Limb (tissue), 2 donors: Measurements from ENCODE around the gene TMEM41B.
A peak's percentile ranks its signal among the peaks of the same experiment; 100 is the strongest.

ENCODE experiments used
- DNase-seq, 2 donors: peaks; one replicate each; pipeline ENCODE4 v3.0.0-alpha.2; 2016; ENCODE audit errors: extremely low spot score in 2 of 2

TMEM41B gene

DNA sequence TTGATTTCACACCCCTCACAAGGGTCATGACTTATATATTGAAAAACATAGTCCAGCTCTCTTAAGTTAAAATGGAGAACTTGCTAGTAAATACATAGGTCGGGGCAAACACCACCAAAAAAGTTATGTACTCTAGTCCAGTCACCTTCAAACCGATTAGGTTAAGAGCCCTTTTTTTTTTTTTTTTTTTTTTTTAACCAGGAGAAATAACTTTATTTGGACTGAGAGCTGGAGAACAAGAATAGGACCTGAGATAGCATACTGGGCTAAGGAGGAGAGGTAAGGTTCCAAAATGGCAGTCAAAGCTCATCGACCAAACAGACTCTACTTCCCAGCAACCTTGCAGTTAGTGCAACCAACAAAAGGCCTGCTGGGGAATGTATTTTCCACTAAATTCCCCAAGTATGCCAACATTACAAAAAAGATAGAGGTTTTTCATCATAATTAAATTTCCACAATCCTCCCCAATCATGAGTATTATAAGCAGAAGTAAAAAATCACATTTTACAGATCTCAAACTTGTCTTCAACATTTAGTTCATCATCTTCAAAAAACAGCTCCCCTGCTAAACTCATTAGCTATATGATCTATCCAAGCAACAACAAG lies 3.8 kb downstream of the TMEM41B start:
- no peak for DNase-seq

DNA sequence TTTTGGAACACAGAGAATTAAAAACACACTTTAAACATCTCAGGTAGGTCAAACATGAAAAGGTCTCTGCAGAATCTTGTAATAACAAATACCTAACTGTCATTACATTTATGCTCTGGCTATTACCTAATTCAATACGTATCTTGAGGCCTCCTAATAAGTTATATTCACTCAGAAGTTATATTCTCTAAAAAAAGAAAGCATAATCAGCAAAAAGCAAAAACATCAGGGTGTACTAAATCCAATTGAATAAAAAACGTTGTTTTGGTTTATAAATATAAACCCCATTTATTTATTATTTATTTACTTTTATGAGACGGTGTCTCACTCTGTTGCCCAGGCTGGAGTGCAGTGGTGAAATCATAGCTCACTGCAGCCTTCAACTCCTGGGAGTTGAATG lies 10.2 kb downstream of the TMEM41B start:
- DNase-seq: no peak

- no peak for DNase-seq
Observed at GRCh38 chr11:9302448-9302847, 11.9 kb downstream of the TMEM41B start.

- no peak for DNase-seq
Observed at GRCh38 chr11:9301720-9302119, 12.7 kb downstream of the TMEM41B start.

GRCh38 chr11:9293646-9294045 lies 20.7 kb downstream of the TMEM41B start:
- no peak for DNase-seq

DNA sequence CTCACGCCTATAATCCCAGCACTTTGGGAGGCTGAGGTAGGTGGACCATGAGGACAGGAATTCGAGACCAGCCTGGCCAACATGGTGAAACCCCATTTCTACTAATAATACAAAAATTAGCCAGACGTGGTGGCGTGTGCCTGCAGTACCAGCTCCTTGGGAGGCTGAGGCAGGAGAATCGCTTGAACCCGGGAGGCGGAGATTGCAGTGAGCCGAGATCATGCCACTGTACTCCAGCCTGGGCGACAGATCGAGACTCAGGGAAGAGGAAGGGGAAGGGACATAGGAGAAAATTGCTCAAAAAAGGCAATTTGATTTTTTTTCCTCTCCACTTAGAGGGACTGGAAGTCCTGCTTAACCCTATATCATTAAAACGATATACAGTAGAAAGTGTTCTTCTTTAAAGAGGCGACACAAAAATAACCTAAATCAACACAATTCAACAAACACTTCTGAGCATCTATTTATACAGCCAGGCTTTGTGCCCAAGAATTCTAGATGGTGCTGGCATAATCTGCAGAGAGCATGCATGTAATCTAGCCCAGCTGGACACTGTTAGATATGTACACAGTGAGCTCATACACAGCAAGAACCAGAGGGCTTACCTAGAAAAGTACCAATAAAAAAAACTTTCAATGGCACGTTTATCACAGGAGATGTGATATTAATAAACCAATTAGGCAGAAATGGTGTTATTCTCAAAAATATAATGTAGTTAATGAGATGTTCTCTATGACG lies 28.4 kb downstream of the TMEM41B start:
- DNase-seq: no peak

- DNase-seq: no peak
Observed at GRCh38 chr11:9280655-9281301, 33.6 kb downstream of the TMEM41B start.

- DNase-seq: no peak
Observed at GRCh38 chr11:9277176-9277575, 37.2 kb downstream of the TMEM41B start.

- DNase-seq: no peak
Observed at GRCh38 chr11:9276571-9276970, 37.8 kb downstream of the TMEM41B start.

GRCh38 chr11:9274499-9275258 lies 39.7 kb downstream of the TMEM41B start:
- DNase-seq: peak in 1 of 2 donors; percentile 36

GRCh38 chr11:9273376-9274336 lies 40.7 kb downstream of the TMEM41B start:
- DNase-seq: no peak

DNA sequence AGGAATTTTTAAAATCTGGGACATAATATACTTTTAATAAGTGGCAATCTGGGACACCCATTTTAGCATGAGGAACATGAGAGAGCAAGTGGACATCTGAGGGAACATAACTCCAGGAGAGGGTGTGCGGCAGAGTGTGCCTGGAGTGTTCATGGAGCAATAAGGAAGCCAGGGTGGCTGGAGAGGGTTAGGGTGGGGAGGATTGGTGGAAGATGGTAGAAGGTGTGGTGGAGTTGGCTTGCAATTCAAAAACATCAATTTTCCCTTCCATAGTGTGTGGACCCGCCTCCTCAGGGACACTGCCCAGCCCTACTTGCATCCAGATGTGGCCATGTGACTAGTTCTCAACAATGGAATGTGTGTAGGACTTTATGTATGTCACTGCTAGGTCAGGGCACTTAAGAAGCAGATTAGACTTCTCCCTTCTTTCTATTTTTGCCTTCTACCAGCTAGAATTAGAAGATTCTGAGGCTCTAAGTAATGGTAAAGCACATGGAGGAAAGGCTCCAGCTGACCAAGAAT lies 44.8 kb downstream of the TMEM41B start:
- no peak for DNase-seq

DNA sequence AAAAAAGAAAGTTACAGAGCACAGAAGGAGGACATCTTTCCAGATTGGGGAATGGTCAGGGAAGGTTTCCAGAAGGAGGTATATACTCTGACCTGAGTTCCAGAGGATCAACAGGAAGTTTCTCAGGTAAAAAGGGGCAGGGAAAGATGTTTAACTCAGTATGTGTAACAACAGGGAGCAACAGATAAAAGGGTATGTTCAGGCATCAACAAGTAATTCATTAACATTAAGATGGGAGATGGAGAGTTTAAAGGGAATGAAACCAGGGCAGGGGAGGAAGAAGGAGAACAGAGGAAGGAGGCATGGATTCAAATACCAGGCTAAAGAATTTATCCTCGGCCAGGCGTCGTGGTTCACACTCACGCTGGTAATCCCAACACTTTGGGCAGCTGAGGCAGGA lies 46.7 kb downstream of the TMEM41B start:
- no peak for DNase-seq

GRCh38 chr11:9266926-9267325 lies 47.5 kb downstream of the TMEM41B start:
- no peak for DNase-seq

- DNase-seq: no peak
Observed at GRCh38 chr11:9266132-9266736, 48.2 kb downstream of the TMEM41B start.

- DNase-seq: peak; percentile 88 to 93
Observed at GRCh38 chr11:9265211-9266131, 48.9 kb downstream of the TMEM41B start, which contains the start of gene DENND5A. TSS of gene DENND5A (minus strand) at chr11:9265350. CDS start at chr11:9265069, 281 bp downstream.

- peak; percentile 74 to 81 for DNase-seq
Observed at GRCh38 chr11:9264316-9265210, 49.8 kb downstream of the TMEM41B start.

DNA sequence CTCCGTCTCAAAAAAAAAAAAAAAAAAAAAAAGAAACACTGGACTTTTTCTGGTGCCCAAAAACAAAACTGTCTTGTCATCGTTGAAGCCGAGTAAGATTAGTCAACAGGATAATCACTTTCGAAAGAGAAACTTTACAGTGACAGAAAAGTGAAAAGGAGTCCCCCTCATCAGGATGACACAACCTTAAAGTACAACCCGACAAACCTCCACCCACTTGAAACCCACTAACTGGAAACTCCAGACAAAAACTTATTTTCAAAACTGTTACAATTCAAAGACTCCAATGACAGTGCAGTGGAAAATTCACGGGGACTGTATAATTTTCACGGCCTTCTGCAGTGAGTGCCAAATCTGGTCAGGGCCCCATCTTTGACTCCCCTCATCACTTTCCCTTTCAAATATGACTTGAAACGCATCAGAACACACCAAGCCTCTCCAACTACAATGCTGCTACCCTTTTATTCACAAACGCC lies 50.5 kb downstream of the TMEM41B start:
- DNase-seq: no peak
